Measurements from ENCODE around the gene SH3PXD2B.

- no peak for TF ChIP-seq POLR2AphosphoS5 (IDR thresholded peaks at IDR 0.05)
- no peak for TF ChIP-seq CTCF (IDR thresholded peaks at IDR 0.05 in 8 of 11, conservative IDR thresholded peaks at IDR 0.05 in 3 of 11)
Measured at GRCh38 chr5:172370237-172370640, 84.1 kb downstream of the SH3PXD2B start.
